Bladder microvascular endothelial cell (primary cell): ENCODE data around the gene ZNF227. TPM values are rescaled to one million over a fixed set of nuclear protein-coding genes. Genes with fewer than 3 reads are reported as not detected.

Experiments used
- total RNA-seq: library from RNA; depleted of rRNA; stranded (reverse); fragments of >200 nt; gene quantifications from 2 replicates; pipeline ENCODE4 v1.2.3, GENCODE V29; 2014

Gene ZNF227
- 13.4 and 22.0 TPM in 2 replicates for total RNA-seq

DNA sequence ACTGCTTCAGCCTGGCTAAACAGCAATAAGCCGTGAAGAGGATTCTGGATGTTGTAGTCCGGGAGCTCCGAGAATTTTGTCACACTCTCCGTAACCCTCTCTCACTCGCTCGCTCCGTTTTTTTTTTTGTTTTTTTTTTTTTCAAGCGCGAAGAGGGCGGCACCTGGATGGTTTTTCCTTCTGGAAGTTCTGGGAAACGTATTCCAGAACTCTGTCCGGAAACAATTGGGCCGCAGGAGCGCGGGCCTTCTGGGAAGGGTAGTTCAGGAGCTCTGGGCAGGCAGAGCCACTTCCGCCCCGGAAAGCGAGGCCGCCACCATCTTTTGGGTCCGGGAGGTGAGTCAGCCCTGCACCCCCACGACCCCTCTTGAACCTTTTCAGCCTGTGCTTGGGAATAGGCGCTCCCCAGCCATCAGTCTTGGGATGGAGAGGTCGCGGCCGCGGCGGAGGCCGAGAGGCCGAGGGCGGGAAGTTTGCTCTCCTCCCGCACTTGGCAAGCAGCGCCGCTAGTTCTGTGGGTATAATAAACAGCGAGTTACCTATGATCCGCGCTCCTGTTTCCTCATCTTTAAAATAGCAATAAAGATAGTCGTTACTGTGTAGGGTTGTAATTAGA, at the start of gene ZNF227:
Gene ZNF227, plus strand, starts transcription at position 283 of the 616 bp plus-strand sequence. CDS start 5,261 bp downstream, outside the sequence.

DNA sequence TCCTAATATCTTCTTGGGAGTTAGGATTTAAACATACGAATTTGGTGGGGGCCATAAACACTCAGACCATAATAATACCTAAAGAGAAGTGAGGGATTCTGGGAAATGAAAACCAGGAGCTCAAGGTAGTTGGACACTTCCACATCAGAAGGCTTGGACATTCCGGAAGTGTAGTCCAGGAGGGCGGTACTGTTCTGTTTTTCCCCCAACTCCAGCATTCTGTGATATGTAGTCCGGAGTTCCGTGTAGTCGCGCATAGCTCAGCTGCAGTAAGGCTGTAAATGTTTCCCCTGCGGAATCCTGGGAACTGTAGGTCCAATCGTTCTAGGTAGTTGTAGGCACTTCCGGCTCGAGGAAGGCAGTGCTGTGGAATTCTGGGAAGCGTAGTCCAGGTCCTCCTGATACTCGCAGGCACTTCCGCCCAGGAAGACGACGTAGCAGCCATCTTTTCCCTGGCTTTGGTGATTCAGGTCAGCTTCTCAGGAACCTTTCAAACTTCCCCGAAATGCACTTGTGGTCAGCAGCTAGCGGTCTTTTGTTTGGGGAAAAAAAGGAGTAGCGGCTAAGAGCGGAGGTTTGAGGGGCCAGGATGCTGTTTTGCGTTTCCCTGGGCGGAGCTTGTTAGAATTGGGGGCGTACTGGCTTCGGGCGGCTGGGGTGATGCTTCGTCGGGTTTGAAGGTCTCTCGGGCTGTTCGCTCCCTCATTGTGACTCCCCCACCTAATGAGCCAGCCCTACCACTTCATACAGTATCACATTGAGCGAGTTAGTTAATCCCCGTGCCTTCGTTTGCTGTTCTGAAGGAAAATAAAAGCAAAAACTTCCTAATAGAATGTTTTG, 47.4 kb upstream of the ZNF227 start, which contains the start of gene ZNF226:
Gene ZNF226, plus strand, starts transcription at position 428 of the 840 bp plus-strand sequence. CDS start 4,981 bp downstream, outside the sequence.

Other genes with a start within 250 kb of the ZNF227 start
- 3.9 and 7.8 TPM in 2 replicates for gene ZNF155, start 228.3 kb upstream of the ZNF227 start, total RNA-seq
- 2.1 and 4.5 TPM in 2 replicates for gene ZNF230, start 209.6 kb upstream of the ZNF227 start, total RNA-seq
- gene ZNF222, start 187.2 kb upstream of the ZNF227 start, total RNA-seq, result 3.6 and 5.9 TPM in 2 replicates
- 2.8 and 6.5 TPM in 2 replicates for gene ZNF223, start 160.5 kb upstream of the ZNF227 start, total RNA-seq
- gene ZNF284, start 140.4 kb upstream of the ZNF227 start, total RNA-seq, result 2.1 and 3.7 TPM in 2 replicates
- gene ZNF224, start 118.2 kb upstream of the ZNF227 start, total RNA-seq, result 18.9 and 29.8 TPM in 2 replicates
- 4.0 and 7.1 TPM in 2 replicates for gene ZNF225, start 99.1 kb upstream of the ZNF227 start, total RNA-seq
- 6.0 and 16.7 TPM in 2 replicates for gene ZNF234, start 71.0 kb upstream of the ZNF227 start, total RNA-seq
- gene ZNF226, start 47.4 kb upstream of the ZNF227 start, total RNA-seq, result 11.7 and 14.4 TPM in 2 replicates
- gene ZNF233, start 47.4 kb downstream of the ZNF227 start, total RNA-seq, result 0.81 and 2.9 TPM in 2 replicates
- 2.6 and 9.3 TPM in 2 replicates for gene ZNF235, start 92.5 kb downstream of the ZNF227 start, total RNA-seq
- 4.4 and 9.4 TPM in 2 replicates for gene ZNF112, start 144.1 kb downstream of the ZNF227 start, total RNA-seq
- gene ZNF285, start 189.1 kb downstream of the ZNF227 start, total RNA-seq, result 1.1 and 7.4 TPM in 2 replicates
- 9.1 and 9.9 TPM in 2 replicates for gene ZNF229, start 235.9 kb downstream of the ZNF227 start, total RNA-seq